GM18861 (cell line): ENCODE measurements around the gene ADH7.

Experiments
- ATAC-seq: cut with Tn5 transposase; IDR thresholded peaks from one replicate; pipeline ENCODE4 v1.9.1; 2021; ENCODE audit not compliant: unreplicated experiment

Gene ADH7

DNA sequence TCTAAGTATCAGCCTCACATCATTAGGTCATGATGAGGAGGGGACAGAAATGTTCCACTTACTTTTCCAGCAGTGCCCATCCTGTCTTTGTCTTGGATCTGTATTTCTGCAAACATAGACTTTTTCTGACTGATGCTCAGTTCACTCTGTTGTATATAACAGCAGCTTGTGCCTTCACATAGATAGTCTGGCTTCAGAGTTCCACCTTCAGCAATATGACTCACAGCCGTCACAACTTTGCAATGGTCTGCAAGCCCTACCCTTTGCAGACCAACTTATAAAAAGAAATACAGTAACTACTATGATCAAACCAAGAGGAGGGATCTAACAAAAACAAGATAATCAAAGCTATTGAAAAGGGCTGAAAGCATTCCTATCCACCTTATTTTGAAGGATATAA, at the start of gene ADH7:
Gene ADH7, minus strand, starts transcription at position 189 of the 400 bp plus-strand sequence. Its CDS starts 109 bp downstream, at position 80.
- no peak for ATAC-seq

DNA sequence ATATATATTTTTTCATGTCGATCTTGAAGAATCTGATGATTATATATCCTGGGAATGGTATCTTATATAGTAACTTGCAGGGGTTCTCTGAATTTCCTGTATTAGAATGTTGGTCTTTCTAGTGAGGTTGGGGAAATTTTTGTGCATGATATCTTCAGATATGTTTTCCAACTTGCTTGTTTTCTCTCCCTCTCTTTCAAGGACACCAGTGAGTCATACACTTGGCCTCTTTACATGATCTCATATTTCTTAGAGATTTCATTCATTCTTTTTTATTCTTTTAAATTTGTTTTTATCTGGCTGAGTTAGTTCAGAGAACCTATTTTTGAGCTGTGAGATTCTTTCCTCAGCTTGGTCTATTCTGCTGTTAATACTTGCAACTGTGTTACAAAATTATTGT, 48.5 kb upstream of the ADH7 start:
- ATAC-seq = no peak

DNA sequence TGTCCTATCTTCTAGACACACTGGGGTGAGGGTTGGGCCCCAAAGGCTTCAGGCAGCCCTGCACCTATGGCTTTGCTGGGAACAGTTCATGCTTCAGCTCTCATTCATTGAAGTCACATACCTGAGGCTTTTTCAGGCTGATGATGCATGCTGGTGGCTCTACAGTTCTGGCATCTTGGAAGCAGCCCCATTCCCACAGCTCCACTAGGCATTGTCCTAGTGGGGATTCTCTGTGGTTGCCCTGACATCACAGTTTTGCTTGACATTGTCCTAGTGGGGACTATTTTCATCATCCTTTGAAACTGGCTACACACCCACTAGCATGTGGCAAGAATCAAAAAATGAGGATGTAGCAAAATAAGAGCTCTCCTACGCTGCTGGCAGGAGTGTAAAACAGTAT, 38.0 kb upstream of the ADH7 start:
- ATAC-seq = no peak

DNA sequence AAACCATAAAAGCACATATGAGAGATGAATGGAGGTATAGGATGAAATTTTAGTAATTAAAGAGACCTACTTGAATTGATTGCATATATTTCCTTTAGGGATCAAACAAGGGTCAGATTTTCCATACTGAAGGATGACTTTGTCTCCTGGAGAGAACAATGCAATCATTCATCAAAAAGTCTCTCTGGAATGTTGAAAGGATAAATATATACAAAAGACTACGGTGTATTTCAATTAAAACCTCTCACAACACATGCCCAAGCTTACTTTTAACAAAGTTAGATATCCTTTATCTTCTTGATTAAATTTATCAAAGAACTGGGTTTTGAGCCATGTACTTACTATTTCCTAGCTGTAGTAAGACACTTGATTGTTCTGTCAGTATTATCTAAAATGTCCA, 36.8 kb upstream of the ADH7 start:
- no peak for ATAC-seq

DNA sequence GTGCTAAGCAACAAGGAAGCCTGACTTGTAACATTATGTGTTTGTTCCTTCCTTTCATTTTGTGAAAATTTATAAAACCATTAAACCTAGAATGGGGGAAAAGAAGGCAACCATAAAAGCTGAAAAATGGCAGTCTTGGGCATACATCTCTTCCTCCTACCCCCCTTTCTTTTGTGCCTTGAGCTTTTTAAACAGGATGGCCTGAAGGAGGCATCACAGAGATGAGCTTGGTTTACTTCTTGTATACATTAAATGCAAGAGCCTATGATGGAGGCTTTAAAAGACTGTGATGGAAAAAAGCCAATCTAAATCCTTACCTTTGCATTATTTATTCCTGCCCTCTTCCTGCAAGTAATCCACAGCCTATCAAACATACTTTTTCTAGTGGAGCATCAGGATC, 36.2 kb upstream of the ADH7 start:
- no peak for ATAC-seq

- no peak for ATAC-seq
These were observed 33.7 kb upstream of the ADH7 start for GRCh38 chr4:99468889-99469288.

DNA sequence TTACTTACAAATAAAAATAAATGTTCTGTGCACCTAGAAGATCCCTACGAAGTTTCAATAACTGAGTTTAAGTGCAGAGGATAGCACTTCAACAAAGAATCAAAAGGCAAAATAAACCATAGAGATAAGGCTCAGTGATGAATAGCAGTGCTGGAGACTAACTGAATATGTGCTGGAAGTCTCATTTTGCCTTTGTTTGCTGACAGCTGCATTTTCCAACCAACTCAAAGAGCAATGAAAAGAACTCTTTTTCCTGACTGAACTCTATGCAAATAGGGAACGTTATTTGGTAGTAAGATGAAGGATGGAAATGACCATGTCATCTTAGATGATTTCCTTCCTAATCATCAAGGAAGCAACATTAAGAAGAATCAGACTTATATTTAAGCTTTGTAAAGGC, 32.7 kb upstream of the ADH7 start:
- no peak for ATAC-seq

GRCh38 chr4:99463566-99463965, 28.4 kb upstream of the ADH7 start:
- no peak for ATAC-seq

DNA sequence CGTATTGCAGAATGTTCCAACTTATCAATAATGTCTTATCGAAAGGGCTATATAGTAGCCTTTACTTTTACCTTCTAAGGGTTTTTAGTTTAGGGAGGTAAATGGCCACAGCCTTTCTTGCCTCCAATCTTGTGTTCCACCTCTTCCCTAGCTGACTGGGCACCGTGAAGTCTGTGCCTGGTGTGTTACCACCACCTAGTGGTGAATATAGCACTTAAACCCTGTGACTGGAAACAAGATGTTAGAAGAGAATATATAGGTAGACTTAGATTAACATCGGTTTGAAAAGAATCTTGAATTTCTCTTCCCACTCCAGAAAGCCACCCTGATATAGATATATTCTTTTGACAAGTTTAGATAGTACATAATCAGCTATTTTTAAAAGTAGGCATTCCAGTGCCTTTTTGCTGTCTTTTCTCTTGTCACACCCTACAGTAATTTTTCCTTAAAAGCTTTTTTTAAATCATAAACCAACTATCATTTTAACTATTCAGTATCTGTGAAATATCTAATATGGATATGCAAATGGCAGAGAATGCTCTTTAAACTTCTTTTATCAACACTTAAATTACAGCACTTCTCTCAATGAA, 27.8 kb upstream of the ADH7 start:
- peak; percentile 96 for ATAC-seq

GRCh38 chr4:99461623-99462401, 26.7 kb upstream of the ADH7 start:
- no peak for ATAC-seq

DNA sequence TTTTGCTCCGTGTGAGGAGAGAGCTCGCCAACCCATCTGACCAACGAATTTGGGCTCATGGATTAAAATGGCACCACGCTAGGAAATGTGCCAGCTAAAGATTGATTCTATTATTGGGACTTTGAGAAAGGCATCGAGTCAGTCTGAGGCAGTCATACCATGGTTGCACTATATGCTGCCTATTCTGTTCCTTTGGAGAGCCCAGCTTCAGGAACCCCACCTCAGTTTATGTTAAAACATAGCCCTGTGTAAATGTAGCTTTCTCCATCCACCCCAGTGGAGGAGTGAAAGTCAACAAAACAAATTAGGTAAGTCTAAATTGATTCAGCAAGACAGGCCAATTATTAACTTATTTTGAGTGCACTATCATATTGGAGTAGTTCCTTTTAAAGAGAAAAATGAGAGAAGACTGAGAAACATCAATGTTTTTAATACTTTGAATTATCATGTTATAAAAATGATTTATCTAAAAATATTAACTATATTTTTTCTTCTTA, 24.5 kb upstream of the ADH7 start:
- no peak for ATAC-seq

DNA sequence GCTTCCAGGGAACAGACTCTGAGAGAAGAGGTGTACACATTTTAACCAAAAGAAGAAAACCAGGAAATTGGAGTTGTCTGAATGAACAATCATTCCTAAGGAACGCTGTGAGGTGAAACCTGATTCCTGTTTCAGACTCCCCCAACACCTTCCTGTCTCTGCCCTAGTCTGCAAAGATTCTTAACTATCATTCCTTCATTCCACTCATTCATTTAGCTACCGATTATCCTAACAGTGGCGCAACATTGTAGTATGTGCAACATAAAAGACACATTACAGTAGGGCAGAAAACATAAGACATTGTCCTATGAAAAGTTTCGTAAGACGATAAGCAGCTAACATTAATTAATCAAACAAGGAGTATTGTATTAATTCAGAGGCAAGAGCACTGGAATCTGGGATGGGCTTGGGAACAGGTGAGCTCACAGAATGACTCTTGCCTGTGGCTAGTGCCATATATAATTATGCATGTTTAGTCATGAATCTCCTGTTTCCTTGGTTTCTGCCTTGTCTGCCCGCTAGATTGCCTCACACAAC, 23.8 kb upstream of the ADH7 start:
- ATAC-seq = no peak

- no peak for ATAC-seq
These were observed 22.5 kb upstream of the ADH7 start for GRCh38 chr4:99457676-99458075.

- no peak for ATAC-seq
These were observed 22.1 kb upstream of the ADH7 start for GRCh38 chr4:99457270-99457669.

GRCh38 chr4:99447513-99447912, 12.4 kb upstream of the ADH7 start:
- peak; percentile 9 for ATAC-seq

GRCh38 chr4:99447079-99447478, 11.9 kb upstream of the ADH7 start:
- peak; percentile 95 for ATAC-seq

DNA sequence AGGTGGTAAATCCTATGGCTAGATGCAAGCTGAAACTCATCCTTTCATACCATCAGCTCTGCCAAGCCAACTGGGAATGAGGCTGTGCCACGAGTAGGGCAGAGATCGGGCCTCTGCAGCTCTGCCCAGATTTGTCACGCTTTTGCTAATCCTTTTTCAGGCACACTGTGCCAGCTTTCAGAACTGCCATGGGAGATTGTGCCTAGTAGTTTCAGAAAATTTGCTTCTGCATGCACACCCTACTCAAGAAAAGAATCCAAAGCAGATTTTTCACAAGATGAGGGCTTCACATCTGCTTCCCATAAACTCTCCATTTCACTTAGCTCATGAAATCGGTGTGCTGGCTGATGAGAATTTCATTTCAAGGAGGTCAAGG, 3.3 kb upstream of the ADH7 start:
- ATAC-seq = no peak

GRCh38 chr4:99437723-99438404, 2.7 kb upstream of the ADH7 start:
- ATAC-seq = no peak

- ATAC-seq = no peak
These were observed 2.0 kb upstream of the ADH7 start for GRCh38 chr4:99436976-99437722.

DNA sequence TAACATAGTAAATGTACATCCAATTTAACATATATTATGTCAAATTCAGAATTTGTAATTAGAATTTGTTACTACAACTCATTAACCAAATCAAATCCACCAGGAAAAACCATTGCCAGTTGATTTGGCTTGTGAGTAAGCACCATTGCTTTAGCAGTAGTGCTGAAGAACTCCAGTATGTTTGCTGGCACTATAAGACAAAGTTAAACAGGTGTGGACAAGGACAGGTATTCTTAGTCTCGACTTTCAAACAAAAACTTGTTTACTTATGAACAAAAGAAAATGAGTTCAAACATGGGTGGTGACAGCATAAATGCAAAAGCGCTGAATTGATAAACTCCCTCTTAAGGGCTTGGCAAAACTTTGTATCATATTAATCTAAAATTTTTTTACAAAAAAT, 1.3 kb upstream of the ADH7 start:
- ATAC-seq = no peak

GRCh38 chr4:99430106-99430505, 5.0 kb downstream of the ADH7 start:
- ATAC-seq = no peak
